Measurements from ENCODE around the gene NDUFB7.

NDUFB7 gene

DNA sequence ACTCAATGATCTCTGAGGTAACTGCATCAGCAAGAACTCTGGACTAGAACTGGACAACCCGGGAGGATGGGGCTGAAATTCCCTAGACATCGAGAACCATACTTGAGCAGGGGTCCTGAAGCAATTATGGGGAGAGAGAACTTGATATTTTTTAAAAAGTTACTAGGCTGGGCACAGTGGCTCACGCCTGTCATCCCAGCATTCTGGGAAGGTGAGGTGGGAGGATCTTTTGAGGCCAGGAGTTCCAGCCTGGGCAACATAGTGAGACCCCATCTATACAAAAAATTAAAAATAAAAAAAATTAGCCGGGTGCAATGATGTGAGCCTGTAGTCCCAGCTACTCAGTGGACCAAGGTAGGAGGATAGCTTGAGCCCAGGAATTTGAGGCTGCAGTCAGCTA is 51.3 kb downstream of the NDUFB7 start:
- no peak for DNase-seq (ENCODE audit: low read depth)
- TF ChIP-seq, protein P1, sequence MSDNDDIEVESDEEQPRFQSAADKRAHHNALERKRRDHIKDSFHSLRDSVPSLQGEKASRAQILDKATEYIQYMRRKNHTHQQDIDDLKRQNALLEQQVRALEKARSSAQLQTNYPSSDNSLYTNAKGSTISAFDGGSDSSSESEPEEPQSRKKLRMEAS (IDR thresholded peaks at IDR 0.05; ENCODE audit: low read depth, low read length) = no peak
- TF ChIP-seq MYC (IDR thresholded peaks at IDR 0.05; ENCODE audit: low read depth, low read length) (no peak), POLR2A (IDR thresholded peaks at IDR 0.05; ENCODE audit: extremely low read depth, insufficient read length) (no peak)
- TF ChIP-seq, protein P2, sequence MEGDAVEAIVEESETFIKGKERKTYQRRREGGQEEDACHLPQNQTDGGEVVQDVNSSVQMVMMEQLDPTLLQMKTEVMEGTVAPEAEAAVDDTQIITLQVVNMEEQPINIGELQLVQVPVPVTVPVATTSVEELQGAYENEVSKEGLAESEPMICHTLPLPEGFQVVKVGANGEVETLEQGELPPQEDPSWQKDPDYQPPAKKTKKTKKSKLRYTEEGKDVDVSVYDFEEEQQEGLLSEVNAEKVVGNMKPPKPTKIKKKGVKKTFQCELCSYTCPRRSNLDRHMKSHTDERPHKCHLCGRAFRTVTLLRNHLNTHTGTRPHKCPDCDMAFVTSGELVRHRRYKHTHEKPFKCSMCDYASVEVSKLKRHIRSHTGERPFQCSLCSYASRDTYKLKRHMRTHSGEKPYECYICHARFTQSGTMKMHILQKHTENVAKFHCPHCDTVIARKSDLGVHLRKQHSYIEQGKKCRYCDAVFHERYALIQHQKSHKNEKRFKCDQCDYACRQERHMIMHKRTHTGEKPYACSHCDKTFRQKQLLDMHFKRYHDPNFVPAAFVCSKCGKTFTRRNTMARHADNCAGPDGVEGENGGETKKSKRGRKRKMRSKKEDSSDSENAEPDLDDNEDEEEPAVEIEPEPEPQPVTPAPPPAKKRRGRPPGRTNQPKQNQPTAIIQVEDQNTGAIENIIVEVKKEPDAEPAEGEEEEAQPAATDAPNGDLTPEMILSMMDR (IDR thresholded peaks at IDR 0.05; ENCODE audit: low read depth, low read length) = no peak
- H3K4me3 ChIP-seq (ENCODE audit: low read depth, low read length) = no peak overlapping the region

DNA sequence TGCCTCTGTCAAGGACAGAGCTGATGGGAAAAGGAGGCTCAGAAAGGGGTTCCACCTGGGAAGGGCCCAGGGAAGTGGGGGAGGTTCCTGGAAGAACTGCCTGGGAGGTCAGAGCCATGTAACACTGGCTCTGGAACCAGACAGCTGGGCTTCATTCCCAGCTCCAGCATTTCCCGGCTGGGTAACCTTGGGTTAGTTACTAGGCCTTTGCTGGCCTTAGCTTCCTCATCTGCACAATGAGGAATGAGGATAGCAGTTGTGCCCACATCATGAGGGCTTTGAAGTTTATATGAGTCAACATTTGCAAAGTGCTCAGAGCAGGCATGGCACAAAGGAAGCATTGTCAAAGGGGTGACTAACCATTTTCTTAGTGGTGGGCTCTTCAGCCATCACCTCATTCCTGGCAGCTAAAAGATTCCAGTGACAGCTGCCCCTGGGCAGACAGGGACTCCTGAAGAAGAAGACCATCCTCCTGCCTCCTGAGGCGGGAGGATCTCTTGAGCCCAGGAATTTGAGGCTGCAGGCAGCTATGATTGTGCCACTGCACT is 51.9 kb downstream of the NDUFB7 start:
- no peak overlapping the region for H3K4me3 ChIP-seq (ENCODE audit: low read depth, low read length)
- TF ChIP-seq POLR2A (IDR thresholded peaks at IDR 0.05; ENCODE audit: extremely low read depth, insufficient read length) (no peak), MYC (IDR thresholded peaks at IDR 0.05; ENCODE audit: low read depth, low read length) (no peak)
- TF ChIP-seq, protein P1 (IDR thresholded peaks at IDR 0.05; ENCODE audit: low read depth, low read length) = no peak
- TF ChIP-seq, protein P2 (IDR thresholded peaks at IDR 0.05; ENCODE audit: low read depth, low read length) = no peak
- peak; percentile 22 for DNase-seq (ENCODE audit: low read depth)

DNA sequence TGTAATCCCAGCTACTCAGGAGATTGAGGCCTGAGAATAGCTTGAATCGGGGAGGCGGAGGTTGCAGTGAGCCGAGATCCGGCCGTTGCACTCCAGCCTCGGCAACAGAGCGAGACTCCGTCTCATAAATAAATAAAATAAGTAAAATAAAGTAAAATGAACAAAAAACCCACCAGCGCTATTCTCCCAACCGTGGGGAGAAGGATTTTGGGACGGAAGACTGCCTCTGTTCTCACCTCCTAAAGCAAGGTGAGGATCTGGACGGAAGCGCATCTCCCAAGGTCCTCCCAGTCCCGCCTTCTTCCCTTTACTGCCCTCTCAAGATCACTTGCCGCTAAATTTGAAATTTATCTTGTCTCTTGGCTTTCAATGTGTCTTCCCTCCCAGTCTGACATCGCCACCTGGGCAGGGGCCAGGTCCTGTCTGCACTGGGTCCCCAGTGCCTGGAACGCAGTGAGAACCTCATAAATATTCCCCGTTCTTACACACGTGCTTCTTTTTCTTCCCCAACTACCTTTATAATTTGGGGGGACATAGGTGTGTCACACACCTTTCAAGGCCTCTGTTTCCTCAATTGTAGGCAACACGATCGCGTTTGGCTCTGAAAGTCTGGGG is 52.5 kb downstream of the NDUFB7 start:
- TF ChIP-seq POLR2A (IDR thresholded peaks at IDR 0.05; ENCODE audit: extremely low read depth, insufficient read length) (no peak), MYC (IDR thresholded peaks at IDR 0.05; ENCODE audit: low read depth, low read length) (no peak)
- TF ChIP-seq, protein P2 (IDR thresholded peaks at IDR 0.05; ENCODE audit: low read depth, low read length) = no peak
- TF ChIP-seq, protein P1 (IDR thresholded peaks at IDR 0.05; ENCODE audit: low read depth, low read length) = no peak
- DNase-seq (ENCODE audit: low read depth) = no peak
- H3K4me3 ChIP-seq (ENCODE audit: low read depth, low read length) = no peak overlapping the region

DNA sequence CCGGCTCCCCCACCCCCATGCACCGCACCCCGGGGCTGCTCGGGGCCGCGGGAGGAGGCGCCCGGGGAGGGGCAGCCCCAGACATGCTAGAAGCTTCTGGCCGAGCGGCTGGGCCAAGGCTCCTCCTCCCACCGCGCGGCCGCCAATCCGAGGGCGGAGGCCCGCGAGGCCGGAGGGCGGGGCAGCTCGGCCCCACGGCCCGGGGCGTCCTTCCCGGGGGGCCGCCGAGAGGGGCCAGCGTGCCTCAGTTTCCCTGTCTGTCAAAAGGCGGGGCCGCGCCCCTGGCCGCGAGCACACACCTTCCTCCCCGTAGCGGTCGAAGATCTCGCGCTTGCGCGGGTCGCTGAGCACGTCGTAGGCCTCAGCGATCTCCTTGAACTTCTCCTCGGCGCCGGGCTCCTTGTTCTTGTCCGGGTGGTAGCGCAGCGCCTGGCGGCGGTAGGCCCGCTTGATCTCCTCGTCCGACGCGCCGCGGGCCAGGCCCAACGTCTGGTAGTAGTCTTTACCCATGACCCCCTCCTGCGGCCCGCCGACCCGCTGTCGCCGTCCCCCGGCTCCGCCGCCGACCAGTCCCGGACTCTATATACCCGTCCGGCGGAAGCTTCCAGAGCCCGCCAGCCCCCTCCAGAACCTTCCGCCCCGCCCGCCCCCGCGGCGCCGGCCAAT is 53.9 kb downstream of the NDUFB7 start, which contains the start of gene DNAJB1:
TSS of gene DNAJB1 (minus strand) at position 558 of the 666 bp plus-strand sequence. CDS start at position 510, 48 bp downstream.
- H3K4me3 ChIP-seq (ENCODE audit: low read depth, low read length) = peak within 1 kb of the TSS; percentile 68
- DNase-seq (ENCODE audit: low read depth) = peak; percentile 72
- TF ChIP-seq MYC (IDR thresholded peaks at IDR 0.05; ENCODE audit: low read depth, low read length) (no peak; the same call in 1 of the 2 replicates), POLR2A (IDR thresholded peaks at IDR 0.05; ENCODE audit: extremely low read depth, insufficient read length) (peak; percentile 85)
- TF ChIP-seq, protein P2 (IDR thresholded peaks at IDR 0.05; ENCODE audit: low read depth, low read length) = no peak
- TF ChIP-seq, protein P1 (IDR thresholded peaks at IDR 0.05; ENCODE audit: low read depth, low read length) = no peak

DNA sequence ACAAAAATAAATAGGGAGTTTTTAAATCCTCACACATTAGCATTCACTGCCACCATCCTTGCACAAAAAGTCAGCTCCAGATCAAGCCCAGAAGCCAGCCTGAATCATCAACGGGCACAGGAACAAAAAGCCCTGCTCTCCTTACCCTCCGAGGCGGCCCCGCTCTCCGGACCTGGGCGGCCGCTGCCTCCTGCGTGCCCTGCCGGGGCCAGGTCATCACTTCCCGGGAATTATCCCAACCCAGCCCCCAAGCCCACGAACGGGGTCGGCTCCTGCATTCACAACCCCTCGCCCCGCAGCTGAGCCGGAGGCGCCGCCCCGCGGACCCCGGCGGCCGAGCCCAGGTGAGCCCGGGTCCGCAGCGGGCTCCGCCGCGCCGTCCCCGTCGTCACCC is 54.4 kb downstream of the NDUFB7 start:
- peak; percentile 24 for DNase-seq (ENCODE audit: low read depth)
- TF ChIP-seq MYC (IDR thresholded peaks at IDR 0.05; ENCODE audit: low read depth, low read length) (no peak), POLR2A (IDR thresholded peaks at IDR 0.05; ENCODE audit: extremely low read depth, insufficient read length) (no peak)
- TF ChIP-seq, protein P1 (IDR thresholded peaks at IDR 0.05; ENCODE audit: low read depth, low read length) = no peak
- TF ChIP-seq, protein P2 (IDR thresholded peaks at IDR 0.05; ENCODE audit: low read depth, low read length) = no peak
- H3K4me3 ChIP-seq (ENCODE audit: low read depth, low read length) = peak overlapping the region; percentile 68
